Tibial nerve (tissue), 4 donors: Measurements from ENCODE around the gene CLEC10A. TPM values are rescaled to one million over a fixed set of nuclear protein-coding genes. Genes with fewer than 3 reads are reported as not detected.

Source experiments
- DNase-seq, 2 donors: peaks; one replicate each; pipeline ENCODE4 v3.0.0-alpha.2; 2019; ENCODE audit warnings: low spot score in 2 of 2
- H3K27ac ChIP-seq, 4 donors: fragments of 200-600 bp; sonication (generic) in 3 of 4; one replicate each; pipeline ENCODE4 v1.5.1; 2017 to 2019; ENCODE audit warnings: mild to moderate bottlenecking in 1 of 4
- H3K27me3 ChIP-seq, 2 donors: fragments of 200-600 bp; sonication (generic) in 1 of 2; one replicate each; pipeline versions ENCODE4 v1.5.1 to v1.6.0; 2017 to 2019
- H3K36me3 ChIP-seq, 3 donors: fragments of 200-600 bp; sonication (generic); one replicate each; pipeline ENCODE4 v1.5.1; 2018 to 2019
- H3K4me1 ChIP-seq, 4 donors: fragments of 200-600 bp; sonication (generic) in 3 of 4; one replicate each; pipeline ENCODE4 v1.5.1; 2017 to 2019
- H3K4me3 ChIP-seq, 4 donors: fragments of 200-600 bp; sonication (generic) in 3 of 4; one replicate each; pipeline ENCODE4 v1.5.1; 2017 to 2019; ENCODE audit warnings: mild to moderate bottlenecking in 1 of 4, moderate library complexity in 1 of 4
- H3K9me3 ChIP-seq, 4 donors: fragments of 200-600 bp; sonication (generic) in 3 of 4; one replicate each; pipeline ENCODE4 v1.5.1; 2017 to 2019
- EP300 ChIP-seq, 2 donors: sonication (generic); formaldehyde crosslinking; IDR thresholded peaks; one replicate each; pipeline ENCODE4 v1.6.1; 2017; ENCODE audit warnings: antibody characterized with exemption in 2 of 2, mild to moderate bottlenecking in 1 of 2
- POLR2A ChIP-seq, 2 donors: fragments of 450-650 bp; IDR thresholded peaks; one replicate each; pipeline ENCODE4 v1.6.1; 2017; ENCODE audit warnings: antibody characterized with exemption in 2 of 2, mild to moderate bottlenecking in 2 of 2, moderate library complexity in 2 of 2
- WGBS, 2 donors: methylation state at CpG; one replicate each; pipeline ENCODE4 v1.1.5; 2018; 5-methylcytosine and 5-hydroxymethylcytosine counted together
- total RNA-seq, 4 donors: library from RNA; depleted of rRNA; stranded (reverse); fragments of >200 nt; gene quantifications; one replicate each; pipeline ENCODE4 v1.1.0, GENCODE V29; 2016
- TF ChIP-seq, protein P1 (sequence below), 5 experiments: fragments of 200-600 bp in 3 of 5; fragments of 450-650 bp in 2 of 5; sonication (generic) in 3 of 5; IDR thresholded peaks; one replicate each; pipeline ENCODE4 v1.5.1; 2016 to 2019; ENCODE audit warnings: antibody characterized with exemption in 5 of 5, mild to moderate bottlenecking in 3 of 5, moderate library complexity in 2 of 5

CLEC10A gene
- total RNA-seq, 4 donors from 2014 or later: 2.2 to 19.8 (median 10.3) TPM

DNA sequence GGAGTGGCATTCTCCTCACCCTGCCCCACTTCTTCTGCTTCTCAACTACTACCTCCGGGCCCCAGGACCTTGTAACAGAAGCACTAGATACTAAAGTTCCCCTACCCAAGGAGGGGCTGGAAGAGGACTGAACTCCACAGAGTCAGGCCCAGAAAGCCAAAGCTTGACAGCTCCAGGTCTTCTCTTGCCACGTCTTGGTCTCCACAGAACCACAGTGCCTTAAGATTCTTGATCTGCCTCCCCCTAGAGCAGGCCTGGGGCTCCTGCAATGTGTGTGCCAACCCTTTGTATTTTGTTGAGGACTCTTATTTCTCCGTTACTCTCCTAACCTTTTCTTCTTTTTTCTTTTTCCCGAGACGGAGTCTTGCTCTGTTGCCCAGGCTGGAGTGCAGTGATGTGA lies 40.2 kb downstream of the CLEC10A start:
- Histone ChIP-seq H3K27ac (no peak overlapping the region), H3K4me3 (no peak overlapping the region), H3K27me3 (peaks cover 0 to 59% of the 10 kb centered on the region in 2 donors), H3K4me1 (peaks cover 0 to 36% (median 24%) of the 10 kb centered on the region in 4 donors), H3K36me3 (no peaks in the 10 kb centered on the region), H3K9me3 (no peaks in the 10 kb centered on the region)
- 87 to 88% methylated on average over 5 of the region's 5 CpGs for WGBS, 2 donors
- TF ChIP-seq, protein P1, sequence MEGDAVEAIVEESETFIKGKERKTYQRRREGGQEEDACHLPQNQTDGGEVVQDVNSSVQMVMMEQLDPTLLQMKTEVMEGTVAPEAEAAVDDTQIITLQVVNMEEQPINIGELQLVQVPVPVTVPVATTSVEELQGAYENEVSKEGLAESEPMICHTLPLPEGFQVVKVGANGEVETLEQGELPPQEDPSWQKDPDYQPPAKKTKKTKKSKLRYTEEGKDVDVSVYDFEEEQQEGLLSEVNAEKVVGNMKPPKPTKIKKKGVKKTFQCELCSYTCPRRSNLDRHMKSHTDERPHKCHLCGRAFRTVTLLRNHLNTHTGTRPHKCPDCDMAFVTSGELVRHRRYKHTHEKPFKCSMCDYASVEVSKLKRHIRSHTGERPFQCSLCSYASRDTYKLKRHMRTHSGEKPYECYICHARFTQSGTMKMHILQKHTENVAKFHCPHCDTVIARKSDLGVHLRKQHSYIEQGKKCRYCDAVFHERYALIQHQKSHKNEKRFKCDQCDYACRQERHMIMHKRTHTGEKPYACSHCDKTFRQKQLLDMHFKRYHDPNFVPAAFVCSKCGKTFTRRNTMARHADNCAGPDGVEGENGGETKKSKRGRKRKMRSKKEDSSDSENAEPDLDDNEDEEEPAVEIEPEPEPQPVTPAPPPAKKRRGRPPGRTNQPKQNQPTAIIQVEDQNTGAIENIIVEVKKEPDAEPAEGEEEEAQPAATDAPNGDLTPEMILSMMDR (IDR thresholded peaks at IDR 0.05): no peak
- TF ChIP-seq EP300 (IDR thresholded peaks at IDR 0.05) (no peak), POLR2A (IDR thresholded peaks at IDR 0.05) (no peak)
- DNase-seq: no peak

GRCh38 chr17:7038025-7038862 lies 41.8 kb downstream of the CLEC10A start:
- Histone ChIP-seq H3K36me3 (no peaks in the 10 kb centered on the region), H3K27me3 (peaks cover 0 to 55% of the 10 kb centered on the region in 2 donors), H3K4me1 (peaks cover 0 to 25% (median 18%) of the 10 kb centered on the region in 4 donors), H3K9me3 (no peaks in the 10 kb centered on the region), H3K27ac (no peak overlapping the region), H3K4me3 (no peak overlapping the region)
- DNase-seq: no peak
- WGBS, 2 donors: 78 to 83% methylated on average over 17 to 19 of the region's 19 CpGs
- TF ChIP-seq, protein P1 (IDR thresholded peaks at IDR 0.05): no peak
- no peak for TF ChIP-seq EP300 (IDR thresholded peaks at IDR 0.05)
- no peak for TF ChIP-seq POLR2A (IDR thresholded peaks at IDR 0.05)

- WGBS, 2 donors: 1% methylated on average over 23 to 51 of the region's 52 CpGs
- Histone ChIP-seq H3K9me3 (no peaks in the 10 kb centered on the region), H3K27me3 (peaks cover 0 to 34% of the 10 kb centered on the region in 2 donors), H3K27ac (peak within 1 kb of the TSS in 3 of 4 donors; percentile 74 to 91 (median 79)), H3K36me3 (no peaks in the 10 kb centered on the region), H3K4me1 (peaks cover 0 to 12% (median 5%) of the 10 kb centered on the region in 4 donors), H3K4me3 (peak within 1 kb of the TSS; percentile 36 to 68 (median 48))
- peak; percentile 76 to 84 for DNase-seq
- TF ChIP-seq EP300 (IDR thresholded peaks at IDR 0.05) (peak in 1 of 2 donors; percentile 64), POLR2A (IDR thresholded peaks at IDR 0.05) (peak in 1 of 2 donors; percentile 53)
- TF ChIP-seq, protein P1 (IDR thresholded peaks at IDR 0.05): no peak
These were observed 44.3 kb downstream of the CLEC10A start, which contains the start of gene SLC16A13 for GRCh38 chr17:7035591-7036368. TSS of gene SLC16A13 (plus strand) at chr17:7036015. CDS start at chr17:7036383, 368 bp downstream.

DNA sequence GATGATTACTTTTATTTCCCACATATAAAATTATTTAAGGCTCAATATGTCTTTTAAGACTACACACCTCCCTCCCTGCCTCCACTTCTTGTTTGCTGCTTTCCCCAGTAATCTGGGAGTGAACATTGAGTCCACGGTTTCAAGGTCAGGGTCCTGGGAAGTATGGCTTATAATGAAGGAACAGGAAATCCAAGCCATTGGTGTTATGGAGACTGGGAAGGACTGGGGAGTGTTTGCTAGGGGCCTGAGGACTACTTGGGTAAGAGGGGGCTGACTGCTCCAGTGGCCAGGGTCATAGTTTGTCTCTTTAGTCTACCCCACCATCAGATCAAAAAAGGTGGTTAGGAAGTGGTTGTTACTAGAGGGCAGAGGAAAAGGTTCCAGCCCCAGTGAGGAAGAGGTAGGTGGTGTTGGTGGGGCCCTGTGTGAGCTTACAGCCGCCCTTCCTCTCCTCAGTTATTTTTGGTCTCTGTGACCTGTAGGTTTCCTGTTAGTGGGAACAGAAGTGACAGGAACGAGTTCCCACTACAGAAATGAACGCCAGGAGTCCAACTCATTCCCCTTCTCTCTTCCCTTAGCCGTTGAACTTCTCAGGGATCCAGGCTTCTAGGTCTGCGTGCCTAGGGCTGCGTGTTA lies 45.0 kb downstream of the CLEC10A start:
- 16 to 18% methylated on average over 7 of the region's 7 CpGs for WGBS, 2 donors
- Histone ChIP-seq H3K27ac (peak overlapping the region in 3 of 4 donors; percentile 74 to 91 (median 79)), H3K36me3 (no peaks in the 10 kb centered on the region)

More for the DNA sequence above, 45.0 kb downstream of the CLEC10A start:
- no peak for TF ChIP-seq EP300 (IDR thresholded peaks at IDR 0.05)
- TF ChIP-seq, protein P1 (IDR thresholded peaks at IDR 0.05): no peak
- TF ChIP-seq POLR2A (IDR thresholded peaks at IDR 0.05): no peak
- Histone ChIP-seq H3K4me3 (peak overlapping the region; percentile 36 to 68 (median 48)), H3K4me1 (peaks cover 0 to 12% (median 5%) of the 10 kb centered on the region in 4 donors), H3K9me3 (no peaks in the 10 kb centered on the region), H3K27me3 (peaks cover 0 to 34% of the 10 kb centered on the region in 2 donors)
- no peak for DNase-seq
